HFFc6 (cell line): Measurements from ENCODE around the gene GPR137B. TPM values are rescaled to one million over a fixed set of nuclear protein-coding genes. Genes with fewer than 3 reads are reported as not detected.

Experiments
- DNase-seq: peaks from one replicate; pipeline ENCODE4 v3.0.0-alpha.2; 2018
- H3K27ac Mint-ChIP-seq: 2 replicates; pipeline ENCODE4 v1.8.0; 2020; ENCODE audit warnings: mild to moderate bottlenecking, mixed read lengths
- H3K27me3 Mint-ChIP-seq: 2 replicates; pipeline ENCODE4 v1.8.0; 2021; ENCODE audit warnings: mild to moderate bottlenecking, moderate library complexity, mixed read lengths; ENCODE audit not compliant: insufficient read depth
- H3K36me3 Mint-ChIP-seq: 2 replicates; pipeline ENCODE4 v1.8.0; 2021; ENCODE audit warnings: low read depth, mixed read lengths
- H3K4me1 Mint-ChIP-seq: 2 replicates; pipeline ENCODE4 v1.8.0; 2020; ENCODE audit warnings: low read depth, mixed read lengths
- H3K4me3 Mint-ChIP-seq: 2 replicates; pipeline ENCODE4 v1.8.0; 2020; ENCODE audit warnings: mild to moderate bottlenecking, moderate library complexity, mixed read lengths
- H3K9me3 Mint-ChIP-seq: 2 replicates; pipeline ENCODE4 v1.8.0; 2020; ENCODE audit warnings: mild to moderate bottlenecking, mixed read lengths
- total RNA-seq, 6 experiments: library from RNA; stranded (reverse); fragmentation: NEBNext Ultra II Directional; extraction: Animal tissue kit (Norgen Biotek cat#: 25700); gene quantifications; 2 replicates in 1 of 6; 3 replicates in 5 of 6; pipeline ENCODE4 v1.2.3, GENCODE V29; 2021
- TF ChIP-seq, protein P1 (sequence below): fragments of 200-600 bp; sonication (generic); IDR thresholded peaks from 2 replicates; pipeline ENCODE4 v1.5.0; 2021; ENCODE audit warnings: antibody characterized with exemption, mild to moderate bottlenecking

GPR137B gene
- total RNA-seq, 6 experiments from 2014 or later, result 9.7 to 13.8 (median 11.9) TPM

DNA sequence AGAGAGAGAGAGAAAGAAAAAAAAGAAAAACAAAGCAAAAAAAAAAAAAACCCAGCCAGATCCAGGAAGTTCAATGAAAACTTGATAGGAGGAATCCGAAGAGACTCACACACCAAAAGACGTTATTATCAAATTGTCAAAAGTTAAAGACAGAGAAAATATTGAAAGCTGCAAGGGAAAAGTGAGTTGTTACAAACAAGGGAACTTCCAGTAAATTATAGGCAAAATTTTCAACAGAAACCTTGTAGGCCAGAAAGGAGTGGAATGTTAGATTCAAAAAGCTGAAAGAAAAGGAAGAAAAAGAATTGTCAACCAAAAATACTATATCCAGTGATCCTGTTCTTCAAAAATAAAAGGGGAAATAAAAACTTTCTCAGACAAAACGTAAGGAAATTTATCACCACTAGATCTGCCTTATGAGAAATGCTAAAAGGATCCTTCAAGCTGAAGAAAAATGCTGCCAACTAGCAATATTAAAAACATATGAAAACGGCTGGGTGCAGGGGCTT, 115.8 kb downstream of the GPR137B start:
- no peak overlapping the region for H3K4me3 Mint-ChIP-seq
- no peak for DNase-seq
- no peak overlapping the region for H3K27ac Mint-ChIP-seq
- H3K27me3 Mint-ChIP-seq, result no peaks in the 10 kb centered on the region; the same call in none of the 2 replicates
- no peaks in the 10 kb centered on the region for H3K36me3 Mint-ChIP-seq
- no peaks in the 10 kb centered on the region for H3K4me1 Mint-ChIP-seq
- peaks cover 27% of the 10 kb centered on the region for H3K9me3 Mint-ChIP-seq
- TF ChIP-seq, protein P1, sequence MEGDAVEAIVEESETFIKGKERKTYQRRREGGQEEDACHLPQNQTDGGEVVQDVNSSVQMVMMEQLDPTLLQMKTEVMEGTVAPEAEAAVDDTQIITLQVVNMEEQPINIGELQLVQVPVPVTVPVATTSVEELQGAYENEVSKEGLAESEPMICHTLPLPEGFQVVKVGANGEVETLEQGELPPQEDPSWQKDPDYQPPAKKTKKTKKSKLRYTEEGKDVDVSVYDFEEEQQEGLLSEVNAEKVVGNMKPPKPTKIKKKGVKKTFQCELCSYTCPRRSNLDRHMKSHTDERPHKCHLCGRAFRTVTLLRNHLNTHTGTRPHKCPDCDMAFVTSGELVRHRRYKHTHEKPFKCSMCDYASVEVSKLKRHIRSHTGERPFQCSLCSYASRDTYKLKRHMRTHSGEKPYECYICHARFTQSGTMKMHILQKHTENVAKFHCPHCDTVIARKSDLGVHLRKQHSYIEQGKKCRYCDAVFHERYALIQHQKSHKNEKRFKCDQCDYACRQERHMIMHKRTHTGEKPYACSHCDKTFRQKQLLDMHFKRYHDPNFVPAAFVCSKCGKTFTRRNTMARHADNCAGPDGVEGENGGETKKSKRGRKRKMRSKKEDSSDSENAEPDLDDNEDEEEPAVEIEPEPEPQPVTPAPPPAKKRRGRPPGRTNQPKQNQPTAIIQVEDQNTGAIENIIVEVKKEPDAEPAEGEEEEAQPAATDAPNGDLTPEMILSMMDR, result no peak

Other genes with a start within 250 kb of the GPR137B start
- gene NID1, start 77.4 kb upstream of the GPR137B start, total RNA-seq, result 100 to 1,000 TPM in 5 of 6 experiments, 10 to 100 TPM in 1; 97.5 to 124 (median 107) TPM
- 1 to 10 TPM; 1.5 to 2.3 (median 2.0) TPM for gene ERO1B, start 139.4 kb downstream of the GPR137B start, total RNA-seq